AG04449 (cell line): ENCODE data around the gene OCLN.

Experiments used
- CTCF ChIA-PET: fragments of 350-600 bp; formaldehyde crosslinking; extraction: SDS; loops from one replicate; lab custom pipeline; 2021; ENCODE audit warnings: antibody characterized with exemption; lab: Yijun Ruan, JAX
- POLR2A ChIA-PET: fragments of 400-600, 350-600 bp; formaldehyde crosslinking; extraction: SDS; loops from one replicate; lab custom pipeline; 2020; ENCODE audit warnings: antibody characterized with exemption, inconsistent platforms; lab: Yijun Ruan, JAX
- DNase-seq: peaks from one replicate; pipeline ENCODE4 v3.0.0-alpha.2; 2010; ENCODE audit warnings: low read depth, low spot score
- H3K4me3 ChIP-seq: 2 replicates; pipeline ENCODE4 v1.5.1; 2011; ENCODE audit warnings: low read depth, mild to moderate bottlenecking, control low read depth, low read length
- CTCF ChIP-seq: IDR thresholded peaks from one replicate; pipeline ENCODE4 v1.5.1; 2011; ENCODE audit warnings: mild to moderate bottlenecking, moderate library complexity, low read length, control low read depth, inconsistent platforms; ENCODE audit not compliant: insufficient read depth; ENCODE audit errors: missing control alignments

Gene OCLN

GRCh38 chr5:69492923-69493395, 369 bp downstream of the OCLN start:
- no peak for DNase-seq

GRCh38 chr5:69493396-69494133, 975 bp downstream of the OCLN start:
- no peak for TF ChIP-seq CTCF
- DNase-seq, result no peak
- peak overlapping the region; percentile 58 for H3K4me3 ChIP-seq
- ChIA-PET POLR2A (no interaction called here), CTCF (no interaction called here)

More at GRCh38 chr5:69492923-69493395, 369 bp downstream of the OCLN start:
- ChIA-PET POLR2A (no interaction called here), CTCF (interaction anchor here (0.8 kb wide), 1 partner anchor 24 kb away, joined by 3 read pairs; no protein-coding TSS in a partner anchor)
- H3K4me3 ChIP-seq, result peak overlapping the region; percentile 58
- TF ChIP-seq CTCF, result no peak

DNA sequence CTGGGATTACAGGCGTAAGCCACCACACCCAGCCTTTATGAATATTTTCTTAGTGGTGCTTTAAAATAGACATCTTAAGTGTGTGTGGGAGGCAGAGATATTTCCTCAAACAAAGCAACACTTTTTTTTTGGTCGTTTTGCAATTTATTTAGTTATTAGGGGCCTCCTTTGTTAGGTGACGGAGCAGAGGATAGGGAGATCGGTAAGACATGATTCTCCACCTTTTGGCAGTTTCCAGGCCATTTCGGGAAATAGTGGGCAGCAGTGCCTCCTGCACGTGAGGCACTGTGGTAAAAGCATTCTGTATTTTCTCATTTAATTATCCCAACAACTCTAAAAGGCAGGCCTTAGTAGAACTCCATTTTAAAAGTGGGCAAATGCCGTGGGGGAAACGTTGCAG, 1.9 kb downstream of the OCLN start:
- DNase-seq, result no peak
- no peak overlapping the region for H3K4me3 ChIP-seq
- POLR2A ChIA-PET, result no interaction called here
- TF ChIP-seq CTCF, result no peak
- CTCF ChIA-PET, result no interaction called here

- CTCF ChIA-PET, result interaction anchor here (1.1 kb wide), 1 partner anchor 35 kb away, joined by 3 read pairs; no protein-coding TSS in a partner anchor
- no peak for DNase-seq
- no peak for TF ChIP-seq CTCF
- no peak overlapping the region for H3K4me3 ChIP-seq
- POLR2A ChIA-PET, result no interaction called here
Measured at GRCh38 chr5:69497006-69497520, 4.5 kb downstream of the OCLN start.

DNA sequence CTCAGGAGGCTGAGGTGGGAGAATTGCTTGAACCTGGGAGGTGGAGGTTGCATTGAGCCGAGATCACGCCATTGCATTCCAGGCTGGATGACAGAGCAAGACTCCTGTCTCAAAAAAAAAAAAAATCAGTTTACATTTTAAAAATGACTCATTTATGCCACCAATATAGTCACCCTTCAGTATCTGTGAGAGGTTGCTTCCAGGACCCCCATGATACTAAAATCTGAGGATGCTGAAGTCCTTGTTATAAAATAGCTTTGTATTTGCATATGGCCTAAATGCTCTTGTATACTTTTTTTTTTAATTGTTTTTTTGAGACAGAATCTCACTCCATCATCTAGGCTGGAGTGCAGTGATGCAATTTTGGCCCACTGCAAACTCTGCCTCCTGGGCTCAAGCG, 5.8 kb downstream of the OCLN start:
- DNase-seq, result no peak
- no peak overlapping the region for H3K4me3 ChIP-seq
- ChIA-PET POLR2A (no interaction called here), CTCF (no interaction called here)
- no peak for TF ChIP-seq CTCF

DNA sequence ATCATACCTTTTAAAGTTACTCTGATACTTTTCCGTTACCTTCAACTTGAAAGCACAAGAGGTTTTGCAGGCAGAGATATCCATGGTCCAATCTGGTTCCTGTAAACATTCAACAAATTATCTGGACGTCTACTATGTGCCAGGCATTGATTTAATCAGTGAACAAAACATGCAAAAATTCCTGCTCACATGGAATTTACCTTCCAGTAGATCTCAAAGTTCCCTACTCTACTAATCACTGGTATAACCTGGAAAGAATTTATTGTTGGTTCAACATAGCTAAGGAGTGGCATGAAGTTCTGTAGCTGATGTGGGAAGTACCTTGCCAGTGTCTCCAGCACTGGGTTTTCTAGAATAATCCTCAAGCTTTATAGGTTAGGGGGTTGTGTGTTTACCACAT, 9.8 kb downstream of the OCLN start:
- no peak overlapping the region for H3K4me3 ChIP-seq
- no peak for TF ChIP-seq CTCF
- ChIA-PET CTCF (interaction anchor here (1.1 kb wide), 1 partner anchor 9 kb away, joined by 3 read pairs; no protein-coding TSS in a partner anchor), POLR2A (no interaction called here)
- no peak for DNase-seq
